ENCODE results near the gene CDH6.

The CDH6 gene

GRCh38 chr5:31204958-31205357 lies 11.5 kb downstream of the CDH6 start:
- no peak for DNase-seq

GRCh38 chr5:31208043-31208442 lies 14.6 kb downstream of the CDH6 start:
- no peak for DNase-seq

GRCh38 chr5:31209334-31209733 lies 15.8 kb downstream of the CDH6 start:
- DNase-seq, result no peak

GRCh38 chr5:31211098-31211497 lies 17.6 kb downstream of the CDH6 start:
- DNase-seq, result no peak

GRCh38 chr5:31213257-31213656 lies 19.8 kb downstream of the CDH6 start:
- no peak for DNase-seq

- no peak for DNase-seq
Observed at GRCh38 chr5:31213705-31214121, 20.2 kb downstream of the CDH6 start.

- no peak for DNase-seq
Observed at GRCh38 chr5:31214229-31214628, 20.7 kb downstream of the CDH6 start.

GRCh38 chr5:31215236-31215635 lies 21.8 kb downstream of the CDH6 start:
- no peak for DNase-seq

- DNase-seq, result no peak
Observed at GRCh38 chr5:31217446-31217845, 24.0 kb downstream of the CDH6 start.

- DNase-seq, result no peak
Observed at GRCh38 chr5:31218978-31219377, 25.5 kb downstream of the CDH6 start.

GRCh38 chr5:31221001-31221400 lies 27.5 kb downstream of the CDH6 start:
- no peak for DNase-seq

GRCh38 chr5:31225118-31225517 lies 31.6 kb downstream of the CDH6 start:
- DNase-seq, result no peak

- DNase-seq, result no peak
Observed at GRCh38 chr5:31225613-31226012, 32.1 kb downstream of the CDH6 start.

GRCh38 chr5:31226651-31227050 lies 33.2 kb downstream of the CDH6 start:
- no peak for DNase-seq

GRCh38 chr5:31229266-31229665 lies 35.8 kb downstream of the CDH6 start:
- no peak for DNase-seq

GRCh38 chr5:31231177-31231838 lies 37.8 kb downstream of the CDH6 start:
- no peak for DNase-seq

- no peak for DNase-seq
Observed at GRCh38 chr5:31232273-31232888, 38.9 kb downstream of the CDH6 start.

- no peak for DNase-seq
Observed at GRCh38 chr5:31235381-31235780, 41.9 kb downstream of the CDH6 start.

GRCh38 chr5:31236339-31236738 lies 42.9 kb downstream of the CDH6 start:
- no peak for DNase-seq

- DNase-seq, result no peak
Observed at GRCh38 chr5:31237174-31237573, 43.7 kb downstream of the CDH6 start.

GRCh38 chr5:31238497-31238896 lies 45.0 kb downstream of the CDH6 start:
- DNase-seq, result no peak

GRCh38 chr5:31244921-31245320 lies 51.4 kb downstream of the CDH6 start:
- no peak for DNase-seq

- DNase-seq, result no peak
Observed at GRCh38 chr5:31247381-31247780, 53.9 kb downstream of the CDH6 start.

- no peak for DNase-seq
Observed at GRCh38 chr5:31250201-31250600, 56.7 kb downstream of the CDH6 start.

GRCh38 chr5:31251032-31251431 lies 57.5 kb downstream of the CDH6 start:
- DNase-seq, result no peak

All from activated effector memory CD4-positive, alpha-beta T cell treated with Interleukin-2 at 50 U/mL for 16 hours (primary cell).